GM06990 (cell line): ENCODE data around the gene DYSF.
A peak's percentile ranks its signal among the peaks of the same experiment; 100 is the strongest.

Experiments used
- DNase-seq: peaks from one replicate; pipeline ENCODE4 v3.0.0-alpha.2; 2011; ENCODE audit not compliant: insufficient read length; ENCODE audit errors: extremely low read depth
- H3K27me3 ChIP-seq: replicated peaks from 2 replicates; pipeline ENCODE4 v1.6.0; 2011; ENCODE audit warnings: low read length; ENCODE audit not compliant: control insufficient read depth, insufficient read depth
- H3K36me3 ChIP-seq: 2 replicates; pipeline ENCODE4 v1.5.1; 2011; ENCODE audit warnings: low read length; ENCODE audit not compliant: control insufficient read depth, insufficient read depth
- H3K4me3 ChIP-seq: replicated peaks from 2 replicates; pipeline ENCODE4 v1.5.1; 2011; ENCODE audit warnings: low read depth, mild to moderate bottlenecking, control low read depth, low read length
- TF ChIP-seq, protein P1 (sequence below): IDR thresholded peaks from 2 replicates; pipeline ENCODE4 v1.5.1; 2011; ENCODE audit warnings: low read length, control low read depth, mild to moderate bottlenecking, inconsistent platforms; ENCODE audit not compliant: insufficient read depth, poor library complexity, severe bottlenecking

DYSF gene

DNA sequence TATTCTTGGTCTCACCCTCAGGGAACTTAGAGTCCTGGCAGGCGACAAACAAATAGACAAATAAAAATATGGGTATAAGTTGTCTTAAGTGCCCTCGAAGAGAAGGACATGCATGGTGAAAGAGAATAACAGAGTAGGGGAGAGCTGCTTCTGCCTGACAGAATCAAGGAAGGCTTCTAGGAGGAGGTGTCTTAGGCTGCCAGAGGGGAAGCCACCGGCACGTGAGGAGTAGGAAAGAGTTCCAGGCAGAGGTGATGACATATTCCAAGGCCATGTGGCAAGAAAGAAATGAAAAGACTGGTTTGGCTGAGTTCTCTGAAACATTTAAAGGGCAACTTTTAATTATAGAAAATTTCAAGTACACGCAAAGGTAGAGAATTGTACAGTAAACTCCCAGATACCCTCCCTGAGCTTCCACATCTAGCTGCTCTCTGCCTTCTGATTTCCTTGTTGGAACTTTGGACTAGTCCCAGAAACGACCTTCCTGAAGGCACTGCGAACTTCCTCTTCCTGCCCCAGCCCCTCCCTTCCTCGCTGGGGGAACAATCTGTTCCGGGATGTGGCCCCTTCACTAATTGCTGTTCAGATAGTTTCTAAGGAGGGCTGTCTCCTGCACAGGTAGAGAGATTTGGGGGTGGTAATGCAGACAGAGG lies 91.7 kb downstream of the DYSF start:
- no peak for DNase-seq
- Histone ChIP-seq H3K4me3 (no peak overlapping the region; the same call in 1 of the 2 replicates), H3K27me3 (no peaks in the 10 kb centered on the region; the same call in none of the 2 replicates), H3K36me3 (no peaks in the 10 kb centered on the region)
- TF ChIP-seq, protein P1, sequence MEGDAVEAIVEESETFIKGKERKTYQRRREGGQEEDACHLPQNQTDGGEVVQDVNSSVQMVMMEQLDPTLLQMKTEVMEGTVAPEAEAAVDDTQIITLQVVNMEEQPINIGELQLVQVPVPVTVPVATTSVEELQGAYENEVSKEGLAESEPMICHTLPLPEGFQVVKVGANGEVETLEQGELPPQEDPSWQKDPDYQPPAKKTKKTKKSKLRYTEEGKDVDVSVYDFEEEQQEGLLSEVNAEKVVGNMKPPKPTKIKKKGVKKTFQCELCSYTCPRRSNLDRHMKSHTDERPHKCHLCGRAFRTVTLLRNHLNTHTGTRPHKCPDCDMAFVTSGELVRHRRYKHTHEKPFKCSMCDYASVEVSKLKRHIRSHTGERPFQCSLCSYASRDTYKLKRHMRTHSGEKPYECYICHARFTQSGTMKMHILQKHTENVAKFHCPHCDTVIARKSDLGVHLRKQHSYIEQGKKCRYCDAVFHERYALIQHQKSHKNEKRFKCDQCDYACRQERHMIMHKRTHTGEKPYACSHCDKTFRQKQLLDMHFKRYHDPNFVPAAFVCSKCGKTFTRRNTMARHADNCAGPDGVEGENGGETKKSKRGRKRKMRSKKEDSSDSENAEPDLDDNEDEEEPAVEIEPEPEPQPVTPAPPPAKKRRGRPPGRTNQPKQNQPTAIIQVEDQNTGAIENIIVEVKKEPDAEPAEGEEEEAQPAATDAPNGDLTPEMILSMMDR = no peak

DNA sequence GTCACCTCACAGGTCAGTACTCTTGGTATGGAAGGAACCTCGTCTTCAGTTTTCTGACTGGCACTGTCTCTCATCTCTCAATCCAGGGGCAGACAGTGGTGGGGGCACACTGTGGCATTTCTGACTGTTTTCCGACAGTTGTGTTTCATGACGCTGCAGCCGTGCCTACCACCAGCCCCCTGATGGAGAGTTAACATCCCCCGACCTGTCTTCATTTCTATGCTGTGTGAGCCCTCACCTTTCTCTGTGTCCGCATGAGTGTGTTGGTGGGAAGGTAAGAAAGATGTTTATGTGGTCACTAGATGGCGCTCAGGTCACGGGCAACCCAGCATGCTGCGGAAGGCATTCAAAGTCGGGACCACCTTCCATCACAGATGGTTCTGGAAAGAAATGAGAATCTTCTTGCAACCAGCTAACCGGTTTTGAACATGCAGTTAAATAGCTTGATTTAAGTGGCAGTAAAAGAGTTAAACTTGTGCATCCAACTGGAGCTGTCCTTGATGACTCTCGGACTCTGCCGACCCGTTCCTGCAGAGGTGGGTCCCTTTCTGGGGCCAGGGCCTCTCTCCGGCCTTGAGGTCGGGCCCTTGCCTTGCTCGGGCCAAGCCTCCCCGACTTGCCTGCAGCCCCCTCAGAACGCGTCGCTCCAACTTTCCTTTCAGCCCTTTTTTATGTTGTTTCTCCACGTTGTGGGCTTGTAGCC lies 92.4 kb downstream of the DYSF start:
- no peak overlapping the region; the same call in 1 of the 2 replicates for H3K4me3 ChIP-seq
- no peaks in the 10 kb centered on the region; the same call in none of the 2 replicates for H3K27me3 ChIP-seq
- TF ChIP-seq, protein P1 = peak; percentile 67
- no peaks in the 10 kb centered on the region for H3K36me3 ChIP-seq
- DNase-seq = no peak

DNA sequence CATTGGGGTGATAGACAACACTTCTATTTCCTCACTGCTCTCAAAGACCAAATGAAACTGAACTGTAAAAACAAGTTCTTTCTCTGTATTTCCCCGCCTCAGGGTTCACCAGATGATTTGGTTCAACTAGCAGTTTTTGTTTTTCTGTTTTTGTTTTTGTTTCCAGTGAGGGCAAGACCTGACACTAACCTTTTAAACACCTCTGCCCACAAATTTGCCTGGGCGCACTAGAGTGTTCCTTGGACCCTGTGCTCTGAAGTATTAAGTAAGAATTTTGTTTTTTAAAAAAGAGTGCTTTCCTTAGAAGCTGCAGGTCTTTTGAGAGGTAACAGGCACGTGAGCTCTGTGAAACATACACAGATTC lies 92.9 kb downstream of the DYSF start:
- Histone ChIP-seq H3K36me3 (no peaks in the 10 kb centered on the region), H3K27me3 (no peaks in the 10 kb centered on the region; the same call in none of the 2 replicates), H3K4me3 (no peak overlapping the region)
- no peak for DNase-seq
- TF ChIP-seq, protein P1 = no peak

DNA sequence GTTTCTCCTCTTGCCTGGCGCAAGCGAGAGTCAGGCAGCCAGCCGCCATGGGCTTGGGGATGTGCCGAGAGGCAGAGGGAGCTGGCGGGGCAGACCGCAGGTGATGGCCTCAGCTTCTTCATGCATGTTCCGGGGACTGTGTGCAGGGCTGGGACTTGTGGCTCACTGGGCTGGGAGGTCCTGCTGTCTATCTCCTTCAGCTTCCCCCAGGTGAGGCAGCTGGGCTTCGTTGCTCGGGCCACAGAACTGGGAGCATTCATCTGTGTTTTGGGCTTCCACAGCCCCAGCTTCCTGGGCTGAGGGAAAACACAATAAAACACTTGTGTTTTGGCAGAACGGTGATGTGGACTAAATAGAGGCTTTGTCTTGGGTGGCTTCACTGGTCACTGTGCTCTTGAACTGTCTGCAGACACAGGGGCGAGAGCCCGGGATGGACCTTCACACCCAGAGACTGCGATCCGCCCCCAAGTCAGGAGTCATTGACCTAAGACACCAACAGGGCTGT lies 93.5 kb downstream of the DYSF start:
- Histone ChIP-seq H3K36me3 (no peaks in the 10 kb centered on the region), H3K4me3 (no peak overlapping the region), H3K27me3 (no peaks in the 10 kb centered on the region; the same call in none of the 2 replicates)
- TF ChIP-seq, protein P1 = no peak
- DNase-seq = no peak

DNA sequence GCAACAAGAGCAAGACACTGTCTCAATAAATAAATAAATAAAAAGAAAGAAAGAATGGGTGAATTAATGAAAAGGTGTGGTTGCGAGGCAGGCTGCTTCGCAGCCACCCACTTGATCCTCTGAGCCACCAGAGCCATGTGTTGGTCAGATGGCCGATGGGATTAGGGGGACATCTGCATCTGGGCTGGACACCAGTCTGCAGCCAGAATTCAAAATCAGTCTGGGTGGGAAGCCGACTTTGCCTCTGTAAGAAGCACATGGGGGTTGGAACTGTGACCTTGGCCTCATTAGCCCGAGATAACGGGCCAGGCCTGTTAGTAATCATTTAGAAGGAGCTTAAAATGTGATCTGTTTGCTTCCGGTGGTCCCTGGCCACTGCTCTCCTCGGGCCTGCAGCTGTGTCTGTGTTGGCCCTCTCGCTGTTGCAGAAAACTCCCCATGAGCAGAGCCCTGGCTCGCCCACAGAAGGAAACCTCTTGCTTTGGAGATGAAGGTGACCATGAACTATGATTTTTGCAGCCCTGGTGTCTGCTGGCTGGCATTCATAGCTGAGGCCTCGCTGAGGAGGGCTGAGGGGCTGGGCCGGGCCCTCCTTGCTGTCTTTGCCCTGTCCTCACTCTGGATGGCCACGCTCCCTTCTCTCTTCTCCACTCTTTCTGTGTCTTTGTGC lies 94.4 kb downstream of the DYSF start:
- Histone ChIP-seq H3K4me3 (no peak overlapping the region), H3K27me3 (no peaks in the 10 kb centered on the region; the same call in none of the 2 replicates), H3K36me3 (no peaks in the 10 kb centered on the region)
- DNase-seq = no peak
- TF ChIP-seq, protein P1 = no peak
